HG03196 (cell line): ENCODE measurements around the gene RANBP9.

ENCODE experiments used
- ATAC-seq: cut with Tn5 transposase; IDR thresholded peaks from one replicate; pipeline ENCODE4 v1.9.1; 2021; ENCODE audit not compliant: unreplicated experiment

Gene RANBP9

GRCh38 chr6:13679996-13680395 lies 31.6 kb downstream of the RANBP9 start:
- no peak for ATAC-seq

DNA sequence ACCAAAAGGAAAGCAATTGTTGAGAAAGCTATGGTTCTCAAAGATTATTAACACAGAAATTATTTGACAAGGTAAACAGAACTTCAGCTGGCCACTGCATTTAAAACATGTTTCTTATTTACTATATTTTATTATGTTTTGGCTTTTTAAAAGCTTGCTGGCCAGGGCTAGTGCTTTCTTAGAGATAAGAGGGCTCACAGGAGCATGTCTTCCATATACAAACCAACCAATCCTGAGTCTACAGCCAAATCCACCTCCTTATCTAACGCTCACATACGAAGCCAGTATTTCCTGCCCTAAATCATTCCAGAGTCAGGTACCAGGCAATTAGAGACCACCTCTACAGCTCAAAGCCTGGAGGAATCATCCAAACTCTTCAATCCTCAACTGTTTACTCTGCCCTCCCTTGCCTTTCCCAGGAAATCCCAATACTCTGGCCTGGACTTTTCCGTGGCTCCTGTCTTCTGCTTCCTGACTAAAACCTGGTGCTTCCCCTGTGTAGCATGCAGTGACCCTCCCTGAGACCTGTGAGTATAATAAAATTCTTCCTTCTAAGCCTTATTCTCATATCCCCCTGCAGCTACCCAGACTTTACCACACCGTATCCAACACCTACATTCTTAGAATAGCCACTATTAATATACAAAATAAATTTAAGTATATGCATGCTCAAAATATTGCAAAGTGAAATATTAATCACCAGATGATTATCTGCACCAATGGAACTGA lies 33.2 kb downstream of the RANBP9 start:
- no peak for ATAC-seq

DNA sequence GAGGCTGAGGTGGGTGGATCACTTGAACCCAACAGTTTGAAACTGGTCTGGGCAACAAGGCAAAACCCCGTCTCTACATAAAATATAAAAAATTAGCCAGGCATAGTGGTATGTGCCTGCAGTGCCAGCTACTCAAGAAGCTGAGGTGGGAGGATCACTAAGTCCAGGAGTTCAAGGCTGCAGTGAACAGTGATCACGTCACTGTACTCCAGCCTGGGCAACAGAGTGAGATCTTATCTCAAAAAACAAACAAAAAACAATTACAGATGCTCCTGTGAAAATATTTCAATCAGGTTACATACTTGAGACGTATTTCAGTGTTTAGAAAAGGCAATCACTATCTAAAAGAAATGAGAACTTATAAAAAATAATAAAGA lies 33.8 kb downstream of the RANBP9 start:
- no peak for ATAC-seq

GRCh38 chr6:13676551-13677156 lies 35.0 kb downstream of the RANBP9 start:
- ATAC-seq = no peak

DNA sequence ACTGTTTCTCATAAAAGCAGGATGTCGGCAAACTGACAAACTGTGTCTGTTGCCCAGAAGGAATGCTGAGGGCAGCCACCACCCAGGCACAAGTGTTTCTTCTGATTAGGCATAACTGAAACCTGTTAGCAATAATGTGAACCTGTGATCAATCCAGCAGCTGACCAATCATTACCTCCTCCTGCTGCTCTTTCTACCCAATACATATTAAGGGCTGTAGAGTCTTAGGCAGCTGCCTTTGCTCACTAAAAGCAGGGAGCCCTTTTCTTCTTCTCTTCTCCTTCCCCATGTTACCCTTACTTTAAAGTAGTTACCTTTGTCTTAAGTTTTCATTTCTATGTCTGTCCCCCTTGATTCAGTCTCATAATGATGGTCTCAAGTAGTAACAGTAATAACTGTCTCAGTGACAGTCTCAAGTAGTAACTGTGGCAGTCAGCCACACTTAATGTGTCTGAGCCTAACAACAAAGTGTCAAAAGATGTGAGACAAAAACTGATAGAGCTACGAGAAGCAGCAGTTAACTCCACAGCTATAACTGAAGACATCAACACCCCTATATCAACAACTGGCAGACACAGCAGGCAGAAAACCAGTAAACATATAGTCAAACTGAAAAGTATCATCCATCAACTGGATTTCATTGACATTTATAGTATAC lies 37.0 kb downstream of the RANBP9 start:
- no peak for ATAC-seq

DNA sequence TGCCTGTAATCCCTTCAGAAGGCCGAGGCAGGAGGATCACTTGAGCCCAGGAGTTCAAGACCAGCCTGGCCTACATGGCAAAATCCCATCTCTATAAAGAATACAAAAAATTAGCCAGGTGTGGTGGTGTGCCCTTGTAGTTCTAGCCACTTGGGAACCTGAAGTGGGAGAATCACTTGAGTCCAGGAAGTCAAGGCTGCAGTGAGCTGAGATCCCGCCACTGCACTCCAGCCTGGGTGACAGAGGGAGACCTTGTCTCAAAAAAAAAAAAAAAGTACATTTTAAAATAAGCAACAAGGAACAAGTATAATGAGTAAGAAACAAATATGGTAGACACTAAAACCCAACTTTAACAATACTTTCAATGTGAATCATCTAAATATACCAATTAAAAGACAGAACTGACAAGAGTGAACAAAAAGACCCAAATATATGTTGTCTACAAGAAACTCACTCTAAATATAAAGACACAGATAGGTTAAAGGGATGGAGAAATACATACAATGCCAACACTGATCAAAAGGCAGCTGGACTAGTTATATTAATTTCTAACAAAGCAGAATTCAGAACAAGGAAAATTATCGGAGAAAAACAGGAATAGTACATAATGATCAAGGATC lies 37.7 kb downstream of the RANBP9 start:
- ATAC-seq = no peak

DNA sequence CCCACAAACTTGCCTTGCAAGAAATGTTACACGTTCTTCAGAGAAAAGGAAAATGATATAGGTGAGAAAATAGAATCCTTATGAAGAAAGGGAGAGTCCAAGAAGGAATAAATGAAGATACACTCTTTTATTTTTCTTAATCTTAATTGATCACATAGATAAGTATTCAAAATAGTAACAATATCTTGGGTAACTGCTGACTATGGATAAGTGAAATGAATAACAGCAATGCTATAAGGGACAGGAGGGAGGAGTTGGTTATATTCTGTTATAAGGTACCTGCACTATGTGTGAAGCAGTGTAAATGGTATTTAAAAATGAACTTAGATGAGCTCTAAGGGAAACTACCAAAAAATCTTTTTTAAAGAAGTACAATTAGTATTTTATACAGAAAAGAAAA lies 38.3 kb downstream of the RANBP9 start:
- ATAC-seq = no peak

DNA sequence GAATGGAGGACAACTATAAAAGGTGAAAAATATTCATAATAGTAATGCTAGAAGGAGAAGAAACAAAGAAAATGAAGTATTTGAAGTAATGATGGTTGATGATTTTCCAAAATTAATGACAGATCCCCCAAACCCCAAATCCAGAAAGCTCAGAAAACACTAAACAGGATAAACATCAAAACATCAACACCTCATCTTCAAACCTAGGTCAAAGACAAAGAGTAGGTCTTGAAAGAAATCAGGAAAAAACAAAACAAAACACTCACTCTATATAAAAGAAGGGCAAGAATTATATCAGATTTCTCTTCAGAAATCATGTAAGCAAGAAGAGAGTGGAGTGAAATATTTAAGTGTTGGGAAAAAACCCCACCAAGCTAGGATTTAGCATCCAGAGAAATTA lies 38.7 kb downstream of the RANBP9 start:
- no peak for ATAC-seq

DNA sequence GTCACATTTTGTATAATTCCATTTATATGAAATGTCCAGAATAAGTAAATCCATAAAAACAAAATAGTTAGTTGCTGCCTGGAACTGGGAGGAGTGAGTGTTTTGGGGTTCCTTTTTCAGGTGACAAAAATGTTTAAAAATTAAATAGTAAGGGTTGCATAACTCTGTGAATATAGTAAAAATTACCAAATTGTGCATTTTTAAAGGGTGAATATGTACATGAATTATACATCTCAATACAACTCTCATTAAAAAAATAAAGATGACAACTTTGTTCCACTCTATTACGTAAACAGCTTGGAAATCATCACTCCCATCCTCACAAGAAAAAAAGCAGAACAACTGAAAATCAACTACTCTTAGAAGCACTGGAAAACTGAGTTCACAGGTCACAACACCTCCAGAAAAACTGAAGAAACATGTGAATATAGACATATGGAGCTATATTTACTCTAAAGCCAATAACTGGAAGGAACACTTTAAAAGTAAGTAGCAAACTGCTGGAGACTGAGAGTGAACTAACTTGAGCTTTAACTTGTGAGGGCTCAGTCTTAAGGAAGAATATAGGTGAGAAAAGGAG lies 40.0 kb downstream of the RANBP9 start:
- ATAC-seq = no peak

DNA sequence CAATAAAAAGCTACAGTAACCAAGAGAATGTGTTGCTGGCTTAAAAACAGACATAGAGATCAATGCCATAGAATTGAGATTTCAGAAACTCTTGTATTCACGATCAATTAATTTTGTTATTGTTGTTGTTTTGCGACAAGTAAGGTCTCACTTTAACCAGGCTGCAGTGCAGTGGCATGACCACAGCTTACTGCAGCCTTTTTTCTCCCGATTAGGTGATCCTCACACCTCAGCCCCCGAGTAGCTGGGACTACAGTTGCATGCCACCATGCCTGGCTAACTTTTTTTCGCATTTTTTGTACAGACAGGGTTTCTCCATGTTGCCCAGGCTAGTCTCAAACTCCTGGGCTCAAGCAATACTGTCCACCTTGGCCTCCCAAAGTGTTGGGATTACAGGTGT lies 42.2 kb downstream of the RANBP9 start:
- ATAC-seq = no peak

- ATAC-seq = no peak
Measured at GRCh38 chr6:13668291-13668928, 43.2 kb downstream of the RANBP9 start.

- ATAC-seq = no peak
Measured at GRCh38 chr6:13667655-13668054, 44.0 kb downstream of the RANBP9 start.

DNA sequence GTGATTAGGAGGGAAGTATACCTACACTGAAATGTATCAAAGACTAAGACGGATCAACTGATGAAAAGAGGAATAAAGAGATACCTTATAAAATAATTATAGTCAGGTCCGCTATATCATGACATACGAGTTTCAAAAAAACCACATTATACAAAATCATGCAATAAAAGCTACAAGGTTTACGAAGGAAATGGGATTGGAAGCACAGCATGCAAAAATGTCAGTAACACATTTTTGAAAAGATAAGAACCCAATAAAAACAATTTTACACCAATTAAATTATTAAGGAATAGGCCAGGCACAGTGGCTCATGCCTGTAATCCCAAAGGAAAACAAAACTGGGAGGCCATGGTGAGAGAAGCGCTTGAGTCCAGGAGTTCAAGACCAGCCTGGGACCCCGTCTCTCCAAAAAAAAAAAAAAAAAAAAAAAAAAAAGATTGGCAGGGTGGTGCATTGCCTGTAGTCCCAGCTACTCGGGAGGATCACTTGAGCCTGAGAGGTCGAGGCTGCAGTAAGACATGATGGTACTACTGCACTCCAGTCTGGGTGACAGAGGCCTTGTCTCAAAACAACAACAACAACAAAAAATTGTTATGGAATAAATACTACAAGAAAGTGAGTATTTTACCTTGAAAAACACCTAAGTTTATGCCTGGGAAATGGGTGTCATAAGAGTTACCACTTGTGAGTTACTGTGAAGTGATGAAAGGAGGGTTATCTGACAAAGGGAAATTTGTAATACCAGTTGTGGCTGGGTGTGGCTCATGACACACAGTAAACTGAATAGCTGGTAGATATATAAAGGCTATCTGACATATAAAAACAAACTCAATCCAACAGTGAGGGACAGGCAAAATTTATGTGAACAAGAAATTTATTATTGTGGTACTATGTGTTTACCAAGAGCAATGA lies 45.2 kb downstream of the RANBP9 start:
- no peak for ATAC-seq

- ATAC-seq = no peak
Measured at GRCh38 chr6:13664703-13665352, 46.8 kb downstream of the RANBP9 start.

GRCh38 chr6:13663986-13664385 lies 47.6 kb downstream of the RANBP9 start:
- ATAC-seq = no peak

DNA sequence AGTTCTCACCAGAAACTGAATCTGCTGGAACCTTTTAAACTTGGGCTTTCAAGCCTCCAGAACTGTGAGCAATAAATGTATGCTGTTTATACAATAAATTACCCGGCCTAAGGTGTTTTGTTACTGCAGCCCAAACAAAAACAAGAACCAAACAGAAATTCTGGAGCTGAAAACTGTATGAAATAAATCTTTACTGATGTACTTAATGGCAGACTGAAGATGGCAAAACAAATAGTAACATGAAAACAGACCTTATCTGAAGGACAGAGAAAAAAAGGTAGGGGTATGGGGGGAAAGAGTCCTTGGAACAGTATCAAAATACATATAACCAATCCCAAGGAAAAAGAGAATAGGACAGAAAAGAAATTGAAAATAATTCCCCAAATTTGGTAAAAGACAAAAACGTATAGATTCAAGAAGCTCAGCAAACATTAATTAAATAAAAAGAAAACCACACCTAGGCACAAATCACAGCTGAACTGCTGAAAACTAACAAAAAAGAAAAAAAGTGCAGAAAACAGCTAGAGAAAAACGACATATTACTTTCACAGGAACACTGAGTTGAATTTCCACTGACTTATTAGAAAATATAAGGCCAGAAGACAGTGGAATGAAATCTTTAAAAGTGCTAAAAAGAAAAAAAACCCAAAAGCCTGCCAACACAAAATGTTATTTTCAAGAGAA lies 48.8 kb downstream of the RANBP9 start:
- ATAC-seq = no peak

DNA sequence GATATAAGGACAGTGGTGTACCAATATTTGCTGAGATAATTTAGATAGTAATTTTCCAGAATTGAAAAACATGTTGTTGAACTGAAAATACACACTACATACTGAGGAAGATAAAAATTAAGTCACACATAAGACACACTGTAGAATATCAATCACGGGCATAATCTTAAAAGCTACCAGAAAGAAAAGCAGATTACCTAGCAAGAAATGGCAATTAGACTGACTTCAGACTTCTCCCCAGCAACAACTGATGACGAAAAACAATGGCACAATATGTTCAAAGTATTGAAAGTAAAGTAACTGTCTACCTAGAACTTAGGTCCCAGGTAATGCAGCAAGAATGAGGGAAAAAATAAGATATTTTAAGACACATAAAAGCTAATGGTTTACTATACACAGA lies 50.0 kb downstream of the RANBP9 start:
- no peak for ATAC-seq

DNA sequence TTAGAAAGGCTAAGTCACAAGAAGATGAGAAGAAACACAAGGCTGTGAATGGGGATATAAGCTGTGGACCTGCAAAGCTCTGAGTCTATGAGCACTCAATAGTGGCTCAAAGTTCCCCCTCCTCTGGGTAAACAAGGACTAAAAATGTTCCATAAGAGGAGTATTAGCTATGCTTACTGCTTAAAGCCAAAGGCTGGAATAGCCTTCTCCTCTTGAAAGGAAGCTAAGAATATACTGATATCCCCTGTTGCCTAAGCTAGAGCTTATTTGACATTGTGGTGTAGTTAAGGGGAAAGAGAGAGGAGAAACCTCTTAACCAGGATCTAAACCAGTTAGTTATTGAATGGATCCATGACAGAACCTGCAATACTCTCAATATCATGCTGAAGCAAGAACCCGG lies 50.7 kb downstream of the RANBP9 start:
- ATAC-seq = no peak

- ATAC-seq = no peak
Measured at GRCh38 chr6:13660273-13660672, 51.4 kb downstream of the RANBP9 start.
